ENCODE measurements around the gene COA8. TPM values are rescaled to one million over a fixed set of nuclear protein-coding genes. Genes with fewer than 3 reads are reported as not detected.

The COA8 gene
- total and polyA plus RNA-seq, 2 of the 13 experiments (the other 11 are each of a cell fraction or from before 2014, with no cell fraction given) = 10.9 to 25.1 TPM

DNA sequence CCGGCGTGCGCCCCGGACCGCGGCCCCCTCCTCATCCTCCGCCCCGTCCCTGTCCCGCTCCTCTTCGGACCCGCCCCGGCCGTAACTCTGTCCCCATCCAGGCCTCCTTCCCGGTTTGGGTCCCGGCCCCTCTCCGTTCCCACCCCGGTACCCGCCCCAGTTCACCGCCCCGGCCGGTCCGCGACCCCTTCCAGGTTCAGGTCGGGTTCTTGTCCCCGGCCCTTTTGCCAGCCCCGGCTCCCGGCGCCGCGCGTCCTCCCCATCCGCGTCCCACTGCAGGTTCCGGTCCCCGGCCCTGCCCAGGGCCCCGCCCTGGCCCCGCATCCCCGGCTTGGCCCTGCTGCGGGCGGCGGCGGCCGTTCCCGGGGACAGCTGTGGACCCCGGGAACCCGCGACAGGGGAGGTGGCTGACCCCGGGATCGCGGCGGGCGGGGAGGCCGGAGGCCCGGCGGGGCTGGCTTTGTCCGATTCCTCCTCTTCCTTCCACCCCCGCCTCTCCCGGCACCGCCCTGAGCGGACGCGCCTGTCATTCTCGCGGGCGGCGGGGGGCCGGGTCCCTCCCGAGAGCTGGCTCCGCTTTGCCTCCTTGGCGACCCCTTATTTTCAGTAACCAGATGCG lies 66.9 kb downstream of the COA8 start:
- intact Hi-C loops (cut with micrococcal nuclease; ENCODE audit: unreplicated experiment) = no loop called here
- H3K9me3 ChIP-seq (ENCODE audit: low read length) = no peaks in the 10 kb centered on the region
- peaks cover 45% of the 10 kb centered on the region for H3K4me1 ChIP-seq (ENCODE audit: insufficient read depth, low read length)
- H3K9ac ChIP-seq (ENCODE audit: insufficient read depth, low read depth, low read length) = peak overlapping the region; percentile 94
- H2AFZ ChIP-seq (ENCODE audit: low read length) = no peak overlapping the region
- in situ Hi-C loops (cut with HindIII; ENCODE audit: extremely low pct_ligation_motif_present, low pct_unique_long_range_greater_than_20kb) = no loop called here
- no peaks in the 10 kb centered on the region; a peak in 1 of 5 replicates for H3K27me3 ChIP-seq (ENCODE audit: control insufficient read depth in 1 of 2, insufficient read depth in 2 of 2, low read length in 2 of 2)
- H3K4me3 ChIP-seq (replicated peaks in 1 of 3; ENCODE audit: insufficient read depth in 1 of 3, low read depth in 2 of 3, low read length in 3 of 3) = peak overlapping the region; percentile 86 to 99 (median 98)
- CTCF ChIA-PET (ENCODE audit: low intra/inter-chr PET ratio, low total read pairs) = no interaction called here
- H3K4me2 ChIP-seq (ENCODE audit: low read depth, low read length) = peak overlapping the region; percentile 96
- no TSS peak for BruUV-seq (replicated peaks)
- ATAC-seq = peak; percentile 24
- peaks cover 42% of the 10 kb centered on the region for H3K79me2 ChIP-seq (ENCODE audit: insufficient read depth, low read length)
- no peak for FAIRE-seq
- peak overlapping the region; percentile 87 for H3K27ac ChIP-seq (ENCODE audit: extremely low read length, insufficient read depth, low read length)
- peaks cover 26% of the 10 kb centered on the region for H4K20me1 ChIP-seq (ENCODE audit: insufficient read depth, low read length)
- POLR2A ChIA-PET = interaction anchor here (1.4 to 2.4 kb wide), 2 partner anchors 12 to 68 kb away, joined by 3 to 8 read pairs; partner anchors contain the start of gene BAG5
- no peak for DNase-seq (ENCODE audit: low spot score)
- no peaks in the 10 kb centered on the region for H3K36me3 ChIP-seq (replicated peaks in 1 of 2; ENCODE audit: control insufficient read depth in 1 of 2, insufficient read depth in 2 of 2, low read length in 2 of 2)
- WGBS (ENCODE audit: low lambda C conversion rate) = 3% methylated on average over 19 of the region's 71 CpGs
- TF ChIP-seq SAP130 (CRISPR knock-in tag; IDR thresholded peaks at IDR 0.05; ENCODE audit: low read depth) (peak; percentile 54; the same call in 1 of the 2 replicates), CBX5 (CRISPR knock-in tag; IDR thresholded peaks at IDR 0.05; ENCODE audit: borderline replicate concordance) (no peak), TCF12 (IDR thresholded peaks at IDR 0.05) (no peak), TCF12 (CRISPR knock-in tag; IDR thresholded peaks at IDR 0.05) (peak; percentile 11; the same call in 1 of the 2 replicates), ZNF572 (CRISPR knock-in tag; IDR thresholded peaks at IDR 0.05) (0 out of 2 replicates have a peak, but pooled peaks have one; percentile 28), ZNF235 (CRISPR knock-in tag; IDR thresholded peaks at IDR 0.05; ENCODE audit: borderline replicate concordance) (0 out of 2 replicates have a peak, but pooled peaks have one; percentile 10), ZNF883 (CRISPR knock-in tag; IDR thresholded peaks at IDR 0.05; ENCODE audit: not compliant biosample characterization) (no peak), PHF21A (CRISPR knock-in tag; IDR thresholded peaks at IDR 0.05) (peak; percentile 19; the same call in 1 of the 2 replicates), KMT2A (CRISPR knock-in tag; IDR thresholded peaks at IDR 0.05) (peak; percentile 3; the same call in 1 of the 2 replicates), ZNF232 (CRISPR knock-in tag; IDR thresholded peaks at IDR 0.05; ENCODE audit: borderline replicate concordance) (no peak)
- TF ChIP-seq, protein P1, sequence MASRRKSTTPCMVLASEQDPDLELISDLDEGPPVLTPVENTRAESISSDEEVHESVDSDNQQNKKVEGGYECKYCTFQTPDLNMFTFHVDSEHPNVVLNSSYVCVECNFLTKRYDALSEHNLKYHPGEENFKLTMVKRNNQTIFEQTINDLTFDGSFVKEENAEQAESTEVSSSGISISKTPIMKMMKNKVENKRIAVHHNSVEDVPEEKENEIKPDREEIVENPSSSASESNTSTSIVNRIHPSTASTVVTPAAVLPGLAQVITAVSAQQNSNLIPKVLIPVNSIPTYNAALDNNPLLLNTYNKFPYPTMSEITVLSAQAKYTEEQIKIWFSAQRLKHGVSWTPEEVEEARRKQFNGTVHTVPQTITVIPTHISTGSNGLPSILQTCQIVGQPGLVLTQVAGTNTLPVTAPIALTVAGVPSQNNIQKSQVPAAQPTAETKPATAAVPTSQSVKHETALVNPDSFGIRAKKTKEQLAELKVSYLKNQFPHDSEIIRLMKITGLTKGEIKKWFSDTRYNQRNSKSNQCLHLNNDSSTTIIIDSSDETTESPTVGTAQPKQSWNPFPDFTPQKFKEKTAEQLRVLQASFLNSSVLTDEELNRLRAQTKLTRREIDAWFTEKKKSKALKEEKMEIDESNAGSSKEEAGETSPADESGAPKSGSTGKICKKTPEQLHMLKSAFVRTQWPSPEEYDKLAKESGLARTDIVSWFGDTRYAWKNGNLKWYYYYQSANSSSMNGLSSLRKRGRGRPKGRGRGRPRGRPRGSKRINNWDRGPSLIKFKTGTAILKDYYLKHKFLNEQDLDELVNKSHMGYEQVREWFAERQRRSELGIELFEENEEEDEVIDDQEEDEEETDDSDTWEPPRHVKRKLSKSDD (CRISPR knock-in tag; IDR thresholded peaks at IDR 0.05; ENCODE audit: low read depth) = no peak
- TF ChIP-seq, protein P2, sequence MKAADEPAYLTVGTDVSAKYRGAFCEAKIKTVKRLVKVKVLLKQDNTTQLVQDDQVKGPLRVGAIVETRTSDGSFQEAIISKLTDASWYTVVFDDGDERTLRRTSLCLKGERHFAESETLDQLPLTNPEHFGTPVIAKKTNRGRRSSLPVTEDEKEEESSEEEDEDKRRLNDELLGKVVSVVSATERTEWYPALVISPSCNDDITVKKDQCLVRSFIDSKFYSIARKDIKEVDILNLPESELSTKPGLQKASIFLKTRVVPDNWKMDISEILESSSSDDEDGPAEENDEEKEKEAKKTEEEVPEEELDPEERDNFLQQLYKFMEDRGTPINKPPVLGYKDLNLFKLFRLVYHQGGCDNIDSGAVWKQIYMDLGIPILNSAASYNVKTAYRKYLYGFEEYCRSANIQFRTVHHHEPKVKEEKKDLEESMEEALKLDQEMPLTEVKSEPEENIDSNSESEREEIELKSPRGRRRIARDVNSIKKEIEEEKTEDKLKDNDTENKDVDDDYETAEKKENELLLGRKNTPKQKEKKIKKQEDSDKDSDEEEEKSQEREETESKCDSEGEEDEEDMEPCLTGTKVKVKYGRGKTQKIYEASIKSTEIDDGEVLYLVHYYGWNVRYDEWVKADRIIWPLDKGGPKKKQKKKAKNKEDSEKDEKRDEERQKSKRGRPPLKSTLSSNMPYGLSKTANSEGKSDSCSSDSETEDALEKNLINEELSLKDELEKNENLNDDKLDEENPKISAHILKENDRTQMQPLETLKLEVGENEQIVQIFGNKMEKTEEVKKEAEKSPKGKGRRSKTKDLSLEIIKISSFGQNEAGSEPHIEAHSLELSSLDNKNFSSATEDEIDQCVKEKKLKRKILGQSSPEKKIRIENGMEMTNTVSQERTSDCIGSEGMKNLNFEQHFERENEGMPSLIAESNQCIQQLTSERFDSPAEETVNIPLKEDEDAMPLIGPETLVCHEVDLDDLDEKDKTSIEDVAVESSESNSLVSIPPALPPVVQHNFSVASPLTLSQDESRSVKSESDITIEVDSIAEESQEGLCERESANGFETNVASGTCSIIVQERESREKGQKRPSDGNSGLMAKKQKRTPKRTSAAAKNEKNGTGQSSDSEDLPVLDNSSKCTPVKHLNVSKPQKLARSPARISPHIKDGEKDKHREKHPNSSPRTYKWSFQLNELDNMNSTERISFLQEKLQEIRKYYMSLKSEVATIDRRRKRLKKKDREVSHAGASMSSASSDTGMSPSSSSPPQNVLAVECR (CRISPR knock-in tag; IDR thresholded peaks at IDR 0.05; ENCODE audit: borderline replicate concordance) = peak; percentile 62
- TF ChIP-seq, protein P3, sequence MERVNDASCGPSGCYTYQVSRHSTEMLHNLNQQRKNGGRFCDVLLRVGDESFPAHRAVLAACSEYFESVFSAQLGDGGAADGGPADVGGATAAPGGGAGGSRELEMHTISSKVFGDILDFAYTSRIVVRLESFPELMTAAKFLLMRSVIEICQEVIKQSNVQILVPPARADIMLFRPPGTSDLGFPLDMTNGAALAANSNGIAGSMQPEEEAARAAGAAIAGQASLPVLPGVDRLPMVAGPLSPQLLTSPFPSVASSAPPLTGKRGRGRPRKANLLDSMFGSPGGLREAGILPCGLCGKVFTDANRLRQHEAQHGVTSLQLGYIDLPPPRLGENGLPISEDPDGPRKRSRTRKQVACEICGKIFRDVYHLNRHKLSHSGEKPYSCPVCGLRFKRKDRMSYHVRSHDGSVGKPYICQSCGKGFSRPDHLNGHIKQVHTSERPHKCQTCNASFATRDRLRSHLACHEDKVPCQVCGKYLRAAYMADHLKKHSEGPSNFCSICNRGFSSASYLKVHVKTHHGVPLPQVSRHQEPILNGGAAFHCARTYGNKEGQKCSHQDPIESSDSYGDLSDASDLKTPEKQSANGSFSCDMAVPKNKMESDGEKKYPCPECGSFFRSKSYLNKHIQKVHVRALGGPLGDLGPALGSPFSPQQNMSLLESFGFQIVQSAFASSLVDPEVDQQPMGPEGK (CRISPR knock-in tag; IDR thresholded peaks at IDR 0.05) = 0 out of 2 replicates have a peak, but pooled peaks have one; percentile 38
- TF ChIP-seq, protein P4, sequence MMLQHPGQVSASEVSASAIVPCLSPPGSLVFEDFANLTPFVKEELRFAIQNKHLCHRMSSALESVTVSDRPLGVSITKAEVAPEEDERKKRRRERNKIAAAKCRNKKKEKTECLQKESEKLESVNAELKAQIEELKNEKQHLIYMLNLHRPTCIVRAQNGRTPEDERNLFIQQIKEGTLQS (CRISPR knock-in tag; IDR thresholded peaks at IDR 0.05) = 0 out of 2 replicates have a peak, but pooled peaks have one; percentile 15

Data from HepG2 (cell line).